T-helper 1 cell treated with Interleukin-12 subunit alpha and Interleukin-12 subunit beta and Interleukin-4 antibody, amounts not matched to agents 30 ng/mL and 1 ng/mL, for 36 hours (primary cell): ENCODE data around the gene KRT15. TPM values are rescaled to one million over a fixed set of nuclear protein-coding genes. Genes with fewer than 3 reads are reported as not detected.

Experiments
- intact Hi-C: fragments of 100-400 bp; cut with micrococcal nuclease; formaldehyde crosslinking; loops from one replicate; pipeline ENCODE4 v1.15.1; 2024
- total RNA-seq: library from RNA; stranded (reverse); gene quantifications from 2 replicates; pipeline ENCODE4 v1.2.3, GENCODE V29; 2022

The KRT15 gene
- total RNA-seq, 1 donor from 2014 or later, result not detected

- intact Hi-C loops, result no loop called here
Measured at GRCh38 chr17:41484920-41485904, 33.5 kb downstream of the KRT15 start.

DNA sequence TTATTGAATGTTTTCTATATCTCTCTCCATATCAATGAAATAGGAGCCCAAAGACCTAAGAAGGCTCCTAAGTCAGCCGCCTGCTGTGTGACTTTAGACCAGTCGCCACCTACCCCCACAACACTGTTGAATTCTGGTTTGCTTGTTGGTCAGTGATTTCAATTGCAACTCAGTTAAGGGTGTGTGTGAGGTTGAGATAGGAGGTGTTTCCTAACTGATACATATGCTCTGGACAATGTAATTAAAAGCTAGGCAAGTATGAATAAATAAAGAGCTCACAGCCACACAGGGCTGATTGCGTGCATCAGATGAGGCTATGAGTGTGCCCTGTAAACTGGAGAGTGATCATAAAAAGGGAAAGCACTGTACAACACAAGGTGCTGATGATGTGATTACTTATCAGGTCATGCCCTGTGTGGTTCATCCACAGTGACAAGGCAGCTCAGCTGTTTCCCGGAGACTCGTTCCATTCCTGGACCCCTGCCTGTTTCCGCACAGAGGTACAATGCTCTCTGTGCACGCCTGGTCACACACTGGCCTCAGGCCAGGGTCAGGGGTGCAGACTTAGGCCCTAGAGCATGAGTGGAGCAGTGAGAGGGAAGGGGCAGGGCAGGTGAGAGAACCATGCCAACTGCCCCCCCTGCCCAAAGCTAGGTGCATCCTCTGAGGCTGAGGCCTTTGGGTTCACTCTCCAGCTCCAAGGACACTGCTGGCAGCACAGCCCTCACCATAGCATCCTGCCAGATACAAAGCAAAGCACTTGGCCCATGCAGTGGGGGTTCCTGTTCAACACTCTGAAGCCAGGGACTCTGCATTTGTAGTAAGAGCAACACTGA lies 34.5 kb downstream of the KRT15 start:
- intact Hi-C loops, result no loop called here

DNA sequence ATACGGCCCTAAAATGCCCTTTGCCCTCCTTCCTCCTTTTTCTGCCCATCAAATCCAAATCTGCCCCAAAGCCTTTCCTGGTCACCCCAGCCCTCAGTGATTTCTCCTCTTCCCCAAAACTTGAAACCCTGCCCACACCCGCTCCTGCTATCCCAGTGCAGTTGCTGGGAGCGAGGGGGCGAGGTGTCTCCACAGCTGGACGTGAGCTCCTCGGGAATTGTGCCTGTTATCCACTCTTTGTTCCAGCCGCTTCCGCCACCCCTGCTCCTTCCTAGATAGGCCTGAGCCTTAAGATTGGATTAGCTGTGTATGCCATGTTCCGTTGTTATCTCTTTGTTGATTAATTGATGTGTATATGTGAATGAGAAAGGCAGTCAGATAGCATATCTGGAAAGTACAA lies 35.2 kb downstream of the KRT15 start:
- intact Hi-C loops, result no loop called here

GRCh38 chr17:41481036-41481435 lies 37.7 kb downstream of the KRT15 start, which contains the start of gene KRT35:
KRT35 (minus strand) TSS chr17:41481151; CDS start chr17:41481097, 54 bp downstream.
- intact Hi-C loops, result no loop called here

DNA sequence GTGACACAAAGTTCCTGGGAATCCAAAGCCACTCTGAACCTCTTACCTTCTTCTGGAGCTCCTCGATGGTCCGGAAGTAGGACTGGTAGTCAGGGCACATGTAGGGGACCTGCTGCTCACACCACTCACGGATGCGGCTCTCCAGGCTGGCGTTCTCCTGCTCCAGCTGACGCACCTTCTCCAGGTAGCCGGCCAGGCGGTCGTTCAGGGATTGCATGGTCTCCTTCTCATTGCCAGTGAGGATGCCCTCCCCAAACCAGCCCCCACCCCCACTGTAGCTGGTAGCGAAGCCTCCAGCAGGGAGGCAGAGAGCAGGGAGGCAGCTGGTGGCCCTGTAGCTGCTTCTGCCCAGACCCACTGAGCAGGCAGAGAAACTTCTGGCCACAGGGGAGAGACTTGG lies 38.1 kb downstream of the KRT15 start:
- intact Hi-C loops, result no loop called here

DNA sequence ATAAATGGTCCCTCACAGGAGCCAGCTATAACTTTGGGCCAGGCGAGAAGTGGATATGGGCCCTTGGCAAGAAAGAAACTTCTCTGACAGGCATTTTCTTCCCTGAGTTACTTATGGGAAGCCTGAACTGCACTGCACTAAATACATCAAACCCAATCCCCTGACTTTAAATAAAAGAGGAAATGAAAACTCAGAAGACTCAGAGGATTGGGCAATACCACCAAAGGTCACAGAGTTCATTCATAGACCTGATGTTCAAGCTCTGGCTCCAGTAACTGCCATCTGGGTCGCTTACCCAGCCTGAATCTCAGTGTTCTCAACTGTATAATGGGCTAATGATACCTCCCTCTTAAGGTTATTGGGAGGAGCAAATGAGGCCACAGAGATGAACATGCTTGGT lies 38.6 kb downstream of the KRT15 start:
- intact Hi-C loops, result no loop called here

DNA sequence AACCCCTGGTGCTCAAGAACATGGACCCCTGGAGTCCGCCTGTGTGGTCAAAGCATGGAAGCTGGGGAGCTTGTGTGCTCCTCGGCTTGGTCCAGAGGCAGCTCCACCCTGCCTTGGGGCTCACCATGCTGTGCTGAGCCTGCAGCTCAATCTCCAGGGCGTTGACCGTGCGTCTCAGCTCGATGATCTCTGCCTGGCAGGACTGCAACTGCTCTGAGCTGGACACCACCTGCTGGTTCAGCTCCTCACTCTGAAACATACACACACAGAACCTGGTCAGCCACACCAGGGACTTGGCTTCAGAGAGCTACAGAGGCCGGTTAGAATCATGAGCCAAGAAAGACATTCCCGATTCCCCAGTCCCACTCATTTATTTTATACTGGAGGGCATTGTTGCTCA lies 40.5 kb downstream of the KRT15 start:
- intact Hi-C loops, result no loop called here

GRCh38 chr17:41476866-41477815 lies 41.5 kb downstream of the KRT15 start:
- intact Hi-C loops, result no loop called here

- intact Hi-C loops, result no loop called here
Measured at GRCh38 chr17:41475421-41475820, 43.3 kb downstream of the KRT15 start.

GRCh38 chr17:41474863-41475262 lies 43.8 kb downstream of the KRT15 start:
- intact Hi-C loops, result no loop called here

GRCh38 chr17:41468346-41468745 lies 50.3 kb downstream of the KRT15 start:
- intact Hi-C loops, result no loop called here

DNA sequence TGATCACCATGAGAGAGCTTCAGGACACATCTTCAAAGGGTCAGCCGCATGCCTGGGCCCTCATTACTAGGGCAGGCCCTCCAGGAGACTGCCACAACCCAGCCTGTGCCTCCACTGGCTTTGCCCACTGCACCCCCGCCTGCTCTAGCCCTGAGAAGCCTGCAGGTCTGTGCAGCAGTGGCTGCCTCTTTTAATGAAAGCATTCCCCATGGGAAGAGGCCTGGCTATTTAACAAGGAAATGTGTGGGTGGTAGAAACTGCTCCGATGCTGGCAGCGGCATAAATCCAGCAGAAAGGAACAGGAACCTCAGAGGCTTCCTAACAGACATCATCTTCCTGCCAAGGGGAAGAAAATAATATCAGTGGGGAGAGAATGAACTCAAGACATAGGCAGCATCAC lies 51.1 kb downstream of the KRT15 start:
- intact Hi-C loops, result no loop called here

DNA sequence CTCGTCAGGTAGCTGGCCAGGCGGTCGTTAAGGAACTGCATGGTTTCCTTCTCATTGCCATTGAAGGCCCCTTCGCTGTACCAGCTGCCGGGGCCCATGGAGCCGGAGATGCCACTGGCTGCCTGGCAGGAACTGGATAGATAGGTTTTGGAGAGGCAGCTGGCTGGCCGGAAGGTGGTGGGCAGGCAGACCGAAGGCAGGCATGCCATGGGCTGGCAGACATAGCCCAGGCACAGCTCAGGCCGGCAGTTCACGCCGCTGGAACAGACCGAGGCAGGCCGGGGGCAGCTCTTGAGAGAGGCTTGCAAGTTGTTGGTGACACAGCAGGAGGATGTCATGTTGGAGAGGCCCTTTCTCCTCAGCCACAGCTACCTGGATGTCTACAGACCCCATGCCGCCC lies 51.7 kb downstream of the KRT15 start, which contains the start of gene KRT32:
KRT32 (minus strand) TSS at position 399 of the 400 bp plus-strand sequence; CDS start at position 338, 61 bp downstream.
- intact Hi-C loops, result no loop called here

DNA sequence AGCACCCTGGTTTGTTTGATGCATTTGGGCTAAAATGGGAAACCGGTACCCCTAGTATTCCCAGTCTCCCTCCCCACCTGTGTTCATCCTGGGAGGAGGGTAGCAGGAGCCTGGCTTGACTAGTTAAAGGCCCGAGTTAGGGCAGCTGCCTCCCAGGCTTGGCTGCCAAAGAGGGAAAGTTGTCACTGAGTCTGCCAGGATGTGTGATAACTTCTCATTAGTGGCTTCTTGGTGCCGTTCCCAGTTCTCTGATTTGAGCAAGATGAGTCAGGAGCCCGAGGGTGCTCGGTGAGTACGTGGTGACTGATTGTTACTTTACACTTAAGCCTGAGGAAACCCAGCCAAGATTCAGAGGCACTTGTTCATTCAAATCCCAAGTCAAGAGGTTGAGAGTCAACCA lies 54.0 kb downstream of the KRT15 start:
- intact Hi-C loops, result no loop called here

DNA sequence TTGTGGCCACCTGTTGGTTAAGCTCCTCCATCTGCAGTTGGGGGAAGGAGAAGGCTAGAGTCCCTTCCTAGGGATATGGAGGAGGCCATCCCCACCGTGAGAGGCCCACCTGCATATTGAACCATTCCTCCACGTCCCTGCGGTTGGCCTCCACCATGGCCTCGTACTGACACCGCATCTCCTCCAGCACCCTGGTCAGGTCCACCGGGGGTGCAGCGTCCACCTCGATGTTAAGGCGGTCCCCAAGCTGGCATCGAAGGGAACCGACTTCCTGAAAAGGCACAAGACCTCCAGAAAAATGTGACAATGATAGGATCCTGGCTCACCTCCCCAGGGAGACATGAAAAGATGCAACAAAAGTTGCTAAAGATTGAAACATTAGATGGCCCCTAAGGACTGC lies 54.5 kb downstream of the KRT15 start:
- intact Hi-C loops, result no loop called here

DNA sequence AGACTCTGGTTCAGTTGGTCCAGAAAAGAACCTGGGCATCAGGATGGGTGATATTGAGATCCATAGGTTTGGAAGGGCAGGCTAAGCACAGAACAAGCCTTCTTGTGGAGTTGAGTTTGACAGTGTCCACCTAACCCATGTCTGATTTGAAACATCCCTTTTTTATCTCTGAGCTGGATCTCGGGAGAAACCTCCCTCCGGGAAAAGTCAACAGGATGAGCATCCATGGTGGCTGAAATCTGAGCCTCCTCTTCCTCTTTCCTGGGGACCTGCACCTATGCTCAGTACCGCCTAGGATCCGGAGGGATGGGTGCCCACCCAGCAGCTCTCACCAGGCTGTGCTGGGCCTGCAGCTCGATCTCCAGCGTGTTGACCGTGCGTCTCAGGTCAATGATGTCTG lies 54.9 kb downstream of the KRT15 start:
- intact Hi-C loops, result no loop called here

Other genes starting within 250 kb of the KRT15 start
- gene KRTAP9-7, start 243.2 kb downstream of the KRT15 start, total RNA-seq, result not detected in 2 replicates
- not detected in 2 replicates for gene KRTAP29-1, start 216.0 kb downstream of the KRT15 start, total RNA-seq
- not detected in 2 replicates for gene KRTAP16-1, start 209.6 kb downstream of the KRT15 start, total RNA-seq
- gene KRTAP17-1, start 203.2 kb downstream of the KRT15 start, total RNA-seq, result not detected in 2 replicates
- gene KRT33A, start 168.1 kb downstream of the KRT15 start, total RNA-seq, result not detected in 2 replicates
- gene KRT33B, start 149.1 kb downstream of the KRT15 start, total RNA-seq, result not detected in 2 replicates
- gene KRT34, start 136.6 kb downstream of the KRT15 start, total RNA-seq, result not detected in 2 replicates
- gene KRT31, start 121.3 kb downstream of the KRT15 start, total RNA-seq, result not detected in 2 replicates
- gene KRT37, start 94.3 kb downstream of the KRT15 start, total RNA-seq, result not detected in 2 replicates
- gene KRT38, start 77.9 kb downstream of the KRT15 start, total RNA-seq, result not detected in 2 replicates
- not detected in 2 replicates for gene KRT32, start 51.5 kb downstream of the KRT15 start, total RNA-seq
- not detected in 2 replicates for gene KRT35, start 37.7 kb downstream of the KRT15 start, total RNA-seq
- gene KRT36, start 29.0 kb downstream of the KRT15 start, total RNA-seq, result not detected in 2 replicates
- not detected in 2 replicates for gene KRT13, start 13.3 kb downstream of the KRT15 start, total RNA-seq
- not detected in 2 replicates for gene KRT19, start 9.4 kb upstream of the KRT15 start, total RNA-seq
- gene KRT9, start 53.2 kb upstream of the KRT15 start, total RNA-seq, result not detected in 2 replicates
- gene KRT14, start 68.0 kb upstream of the KRT15 start, total RNA-seq, result not detected in 2 replicates
- gene KRT16, start 93.9 kb upstream of the KRT15 start, total RNA-seq, result not detected in 2 replicates
- gene KRT17, start 105.7 kb upstream of the KRT15 start, total RNA-seq, result 0.54 and 0.59 TPM in 2 replicates
- 833 and 842 TPM in 2 replicates for gene EIF1, start 170.0 kb upstream of the KRT15 start, total RNA-seq
- not detected in 2 replicates for gene GAST, start 193.4 kb upstream of the KRT15 start, total RNA-seq
- gene HAP1, start 215.8 kb upstream of the KRT15 start, total RNA-seq, result 0.05 TPM in 2 replicates